Stimulated activated CD4-positive, alpha-beta T cell treated with anti-CD3 and anti-CD28 coated beads, Interleukin-2, amount 100 ng/mL, for 4 hours (primary cell): ENCODE results near the gene DIP2C.

ENCODE experiments used
- DNase-seq: peaks from one replicate; pipeline ENCODE4 v3.0.0-alpha.2; 2020; ENCODE audit warnings: low read depth

Gene DIP2C

GRCh38 chr10:677038-677437 lies 12.4 kb downstream of the DIP2C start:
- no peak for DNase-seq

DNA sequence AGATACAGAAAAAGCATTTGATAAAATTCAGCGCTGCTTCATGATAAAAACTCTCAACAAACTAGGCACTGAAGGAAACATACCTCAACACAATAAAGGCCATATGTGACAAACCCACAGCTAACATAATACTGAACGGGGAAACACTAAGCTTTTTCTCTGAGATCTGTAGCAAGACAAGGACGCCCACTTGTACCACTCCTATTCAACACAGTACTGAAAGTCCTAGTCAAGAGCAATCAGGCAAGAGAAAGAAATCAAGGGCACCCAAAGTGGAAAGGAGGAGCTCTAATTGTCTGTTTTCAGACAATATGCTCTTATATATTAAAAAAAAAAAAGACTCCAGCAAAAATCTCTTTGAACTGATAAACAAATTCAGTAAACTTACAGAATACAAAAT lies 13.3 kb downstream of the DIP2C start:
- DNase-seq: no peak

GRCh38 chr10:675532-675931 lies 13.9 kb downstream of the DIP2C start:
- no peak for DNase-seq

GRCh38 chr10:673492-673891 lies 16.0 kb downstream of the DIP2C start:
- no peak for DNase-seq

DNA sequence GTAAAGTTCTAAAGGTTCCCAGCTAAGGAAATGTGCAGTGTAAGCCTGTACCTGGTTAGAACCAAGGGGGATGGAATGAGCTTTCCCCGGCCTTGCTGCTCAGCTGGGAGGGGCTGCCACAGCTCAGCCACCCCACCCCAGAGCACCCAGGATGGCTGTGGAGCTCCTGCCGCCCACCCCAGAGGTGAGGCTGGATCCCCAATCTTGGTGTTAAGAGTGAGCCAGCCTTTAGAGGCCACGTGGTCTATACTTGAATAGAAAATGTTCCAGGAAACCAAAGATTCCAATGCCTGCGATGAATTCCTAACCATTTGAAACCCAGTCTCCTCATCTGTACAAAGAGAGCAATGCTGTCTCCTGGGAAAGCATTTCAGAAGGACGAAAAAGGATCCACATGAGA lies 16.5 kb downstream of the DIP2C start:
- no peak for DNase-seq

- no peak for DNase-seq
These were observed 17.3 kb downstream of the DIP2C start for GRCh38 chr10:672203-672602.

GRCh38 chr10:670990-671389 lies 18.5 kb downstream of the DIP2C start:
- no peak for DNase-seq

DNA sequence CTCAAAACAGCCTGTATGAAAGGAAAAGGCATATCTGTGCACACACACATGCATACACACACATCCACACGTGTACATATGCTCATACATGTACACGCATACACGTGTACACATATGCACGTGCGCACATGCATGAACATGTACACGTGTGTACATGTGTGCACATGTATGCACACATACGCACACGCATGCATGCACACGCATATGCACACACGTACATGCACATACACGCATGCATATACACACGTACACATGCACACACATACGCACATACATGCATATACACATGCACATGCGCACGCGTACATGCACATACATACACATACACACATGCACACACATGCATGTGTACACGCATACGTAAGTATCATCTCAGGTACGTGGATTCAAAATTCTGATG lies 19.4 kb downstream of the DIP2C start:
- DNase-seq: no peak

DNA sequence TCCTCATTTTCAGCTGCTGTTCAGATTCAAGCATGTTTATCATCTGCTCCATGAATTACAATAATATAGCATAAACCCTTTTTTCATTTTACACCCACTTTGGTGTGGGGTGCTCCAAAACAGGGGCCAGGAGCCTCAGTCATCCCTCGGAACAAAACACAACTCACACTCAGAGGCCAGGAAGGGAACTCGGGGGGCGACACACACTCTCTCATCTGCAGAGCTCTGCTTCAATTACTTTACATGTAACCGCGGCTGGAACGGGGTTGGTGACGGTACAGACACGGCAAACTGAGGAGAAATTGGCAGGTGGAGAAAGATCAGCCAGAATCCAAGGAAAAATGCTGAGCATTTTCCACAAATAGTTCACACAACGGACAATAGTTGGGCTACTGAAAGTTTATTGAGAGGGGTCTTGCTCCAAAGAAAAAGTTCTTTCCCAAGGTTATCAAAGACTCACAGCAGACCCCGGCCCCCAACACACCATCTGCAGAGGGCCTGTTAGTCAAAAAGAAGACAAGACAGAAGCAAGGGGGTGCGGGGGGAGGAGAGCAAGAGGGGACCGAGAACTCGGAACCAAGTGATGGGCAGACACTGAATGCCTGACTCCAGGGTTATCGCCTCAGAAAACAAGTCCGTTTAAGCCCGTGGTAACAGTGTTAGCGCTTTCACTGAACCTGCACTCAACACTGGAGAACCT lies 20.5 kb downstream of the DIP2C start:
- no peak for DNase-seq

DNA sequence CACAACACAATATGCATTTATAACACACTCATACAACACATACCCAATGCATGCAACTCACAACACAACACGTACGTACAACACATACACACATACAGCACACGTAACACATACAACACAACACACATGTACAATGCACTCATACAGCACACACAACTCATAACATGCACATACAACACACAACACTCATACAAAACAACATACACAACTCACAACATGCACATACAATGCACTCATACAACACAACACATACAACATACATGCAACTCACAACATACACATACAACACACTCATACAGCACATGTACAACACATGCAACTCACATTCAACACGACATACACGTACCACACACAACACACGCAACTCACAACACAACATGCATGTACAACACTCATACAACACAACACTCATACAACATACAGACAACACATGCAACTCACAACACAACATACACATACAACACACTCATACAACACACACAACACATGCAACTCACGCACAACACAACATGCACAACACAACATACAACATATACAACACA lies 21.8 kb downstream of the DIP2C start:
- no peak for DNase-seq

- DNase-seq: no peak
These were observed 22.4 kb downstream of the DIP2C start for GRCh38 chr10:667096-667495.

- no peak for DNase-seq
These were observed 23.0 kb downstream of the DIP2C start for GRCh38 chr10:666237-667012.

DNA sequence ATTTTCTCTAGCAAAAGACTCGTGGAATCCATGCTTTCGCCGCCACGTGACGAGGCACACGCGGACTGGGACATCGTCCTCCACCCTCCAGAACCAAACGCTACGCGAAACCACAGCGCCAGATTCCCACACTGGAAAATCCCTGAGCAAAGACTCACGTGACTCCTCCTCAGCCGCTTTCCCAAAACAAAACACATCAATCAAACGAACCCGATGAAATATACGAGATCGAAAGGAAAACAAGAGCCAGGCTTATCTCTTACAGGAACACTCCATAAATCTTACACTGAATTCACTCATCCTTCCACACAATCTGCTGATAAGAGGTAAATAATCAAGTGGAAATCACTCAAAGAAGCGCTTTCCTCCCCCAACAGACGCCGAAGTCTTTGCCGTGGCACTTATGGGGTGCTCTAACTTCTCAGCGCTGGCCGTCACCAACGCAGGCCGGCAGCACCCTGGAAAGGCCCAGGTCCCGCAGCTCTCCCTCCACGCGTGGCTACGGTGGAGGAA lies 23.8 kb downstream of the DIP2C start:
- no peak for DNase-seq

GRCh38 chr10:664893-665292 lies 24.6 kb downstream of the DIP2C start:
- DNase-seq: no peak

DNA sequence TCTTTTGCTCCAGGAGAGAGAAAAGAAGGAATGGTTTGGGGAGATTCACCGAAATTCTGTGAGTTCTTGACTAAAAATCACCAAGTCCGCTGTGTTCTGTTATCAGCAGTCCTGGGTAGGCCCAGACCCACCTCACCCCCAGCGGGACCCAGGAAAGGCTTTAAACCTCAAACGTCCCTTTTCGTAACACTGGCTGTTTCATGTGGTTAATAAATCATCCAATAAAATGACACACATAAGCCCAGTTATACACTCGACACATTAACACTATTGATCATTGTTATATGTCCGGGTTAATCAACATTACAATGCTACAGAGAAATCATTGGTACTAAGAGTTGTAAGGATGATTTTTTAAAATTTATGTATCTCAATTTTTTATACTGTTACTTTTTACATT lies 25.2 kb downstream of the DIP2C start:
- DNase-seq: no peak

GRCh38 chr10:663831-664251 lies 25.6 kb downstream of the DIP2C start:
- DNase-seq: no peak

DNA sequence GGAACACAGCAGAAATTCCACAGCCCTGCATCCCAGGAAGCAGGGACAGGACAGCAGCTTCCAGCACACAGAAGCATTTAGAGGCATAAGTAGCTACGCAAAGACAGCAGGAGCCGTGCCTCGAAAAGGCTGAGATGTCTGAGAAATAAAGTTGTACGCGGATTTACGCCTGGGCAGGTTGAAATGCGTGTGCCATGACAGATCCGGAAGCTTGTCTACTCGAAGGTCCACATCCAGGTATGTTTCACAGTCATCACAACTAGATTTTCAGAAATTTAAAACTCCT lies 26.1 kb downstream of the DIP2C start:
- DNase-seq: no peak

GRCh38 chr10:662686-663465 lies 26.6 kb downstream of the DIP2C start:
- DNase-seq: no peak

- no peak for DNase-seq
These were observed 27.3 kb downstream of the DIP2C start for GRCh38 chr10:662223-662605.

GRCh38 chr10:661597-662222 lies 27.8 kb downstream of the DIP2C start:
- DNase-seq: no peak

DNA sequence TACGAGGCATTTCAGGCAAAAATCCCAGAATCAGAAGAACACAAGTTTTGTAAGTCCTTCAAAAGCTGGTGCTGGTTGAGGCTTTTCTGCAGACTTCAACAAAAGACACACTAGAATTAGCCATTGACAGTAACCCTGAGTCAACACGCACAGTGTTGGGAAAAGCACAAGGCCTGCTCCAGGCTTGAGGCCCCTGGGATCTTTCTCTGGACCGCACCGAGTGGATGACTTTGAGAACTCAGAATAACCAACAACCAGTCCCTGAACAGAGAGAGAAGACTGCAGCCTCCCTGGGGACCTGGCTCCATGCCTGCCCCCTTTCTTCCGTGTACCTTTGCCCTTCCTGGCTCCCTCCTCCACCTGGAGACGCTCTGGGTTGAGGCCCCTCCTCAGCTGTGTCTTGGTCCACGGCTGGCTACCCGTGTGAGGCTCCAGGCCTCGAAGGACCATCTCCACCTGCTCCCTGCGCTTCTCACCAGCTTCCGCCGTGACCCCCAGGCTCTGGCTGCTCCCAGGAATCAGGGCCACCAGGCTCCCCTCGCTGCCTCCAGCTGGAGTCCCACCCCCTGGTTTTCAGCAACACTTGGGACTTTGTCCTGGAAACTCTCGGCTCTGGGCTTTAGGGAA lies 28.4 kb downstream of the DIP2C start:
- DNase-seq: no peak
